HepG2 (cell line): Measurements from ENCODE around the gene COPB2.

Experiments used
- CBX2 ChIP-seq, 2 experiments: fragments of 200-600 bp in 1 of 2; sonication (generic); formaldehyde crosslinking in 1 of 2; IDR thresholded peaks; 2 replicates each; pipeline versions ENCODE4 v1.7.0 to v1.8.1; 2018 to 2022; ENCODE audit warnings: low read depth in 2 of 2, low read length in 1 of 2, mild to moderate bottlenecking in 1 of 2, missing genetic modification reagents in 1 of 2
- ETV6 ChIP-seq: sonication (generic); formaldehyde crosslinking; conservative IDR thresholded peaks from 2 replicates; pipeline ENCODE4 v1.4.0; 2020; ENCODE audit warnings: missing genetic modification reagents
- RARA ChIP-seq: IDR thresholded peaks from 2 replicates; pipeline ENCODE4 v1.6.1; 2016; ENCODE audit warnings: missing genetic modification reagents, missing compliant biosample characterization
- SUZ12 ChIP-seq: fragments of 150-350 bp; IDR thresholded peaks from 2 replicates; pipeline ENCODE4 v1.6.1; 2014; ENCODE audit warnings: low read depth, low read length
- TCF12 ChIP-seq, 2 experiments: fragments of 450-650 bp in 1 of 2; sonication (generic) in 1 of 2; formaldehyde crosslinking in 1 of 2; IDR thresholded peaks; 2 replicates each; pipeline versions ENCODE4 v1.6.1 to v1.8.0; 2017 to 2022; ENCODE audit warnings: antibody characterized with exemption in 1 of 2, mild to moderate bottlenecking in 1 of 2, missing genetic modification reagents in 1 of 2, moderate library complexity in 1 of 2
- TF ChIP-seq, protein P1 (sequence below): sonication (generic); formaldehyde crosslinking; IDR thresholded peaks from 2 replicates; pipeline ENCODE4 v1.5.0; 2020; ENCODE audit warnings: mild to moderate bottlenecking, missing genetic modification reagents, moderate library complexity

DNA sequence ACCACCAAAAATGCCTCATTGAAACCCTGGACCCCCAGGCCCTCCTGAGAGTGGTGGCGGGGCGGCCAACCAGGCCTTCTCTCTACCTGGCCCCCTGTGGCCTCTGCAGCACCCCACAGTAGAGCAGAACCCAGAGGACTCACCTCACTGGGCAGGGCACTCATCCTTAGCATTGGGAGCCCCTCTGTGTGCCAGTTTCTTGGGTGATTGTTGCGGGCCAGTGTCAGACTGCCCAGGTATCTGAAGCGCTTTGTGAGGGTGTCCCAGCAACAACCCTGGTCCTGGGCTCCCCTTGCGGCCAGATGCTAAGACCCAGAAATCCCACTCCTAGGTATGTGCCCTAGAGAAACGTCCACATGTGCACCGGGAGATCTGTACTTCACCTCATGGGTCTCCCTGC is 66.3 kb downstream of the COPB2 start:
- no peak for TF ChIP-seq SUZ12
- TF ChIP-seq RARA (CRISPR knock-in tag) = no peak
- TF ChIP-seq, protein P1, sequence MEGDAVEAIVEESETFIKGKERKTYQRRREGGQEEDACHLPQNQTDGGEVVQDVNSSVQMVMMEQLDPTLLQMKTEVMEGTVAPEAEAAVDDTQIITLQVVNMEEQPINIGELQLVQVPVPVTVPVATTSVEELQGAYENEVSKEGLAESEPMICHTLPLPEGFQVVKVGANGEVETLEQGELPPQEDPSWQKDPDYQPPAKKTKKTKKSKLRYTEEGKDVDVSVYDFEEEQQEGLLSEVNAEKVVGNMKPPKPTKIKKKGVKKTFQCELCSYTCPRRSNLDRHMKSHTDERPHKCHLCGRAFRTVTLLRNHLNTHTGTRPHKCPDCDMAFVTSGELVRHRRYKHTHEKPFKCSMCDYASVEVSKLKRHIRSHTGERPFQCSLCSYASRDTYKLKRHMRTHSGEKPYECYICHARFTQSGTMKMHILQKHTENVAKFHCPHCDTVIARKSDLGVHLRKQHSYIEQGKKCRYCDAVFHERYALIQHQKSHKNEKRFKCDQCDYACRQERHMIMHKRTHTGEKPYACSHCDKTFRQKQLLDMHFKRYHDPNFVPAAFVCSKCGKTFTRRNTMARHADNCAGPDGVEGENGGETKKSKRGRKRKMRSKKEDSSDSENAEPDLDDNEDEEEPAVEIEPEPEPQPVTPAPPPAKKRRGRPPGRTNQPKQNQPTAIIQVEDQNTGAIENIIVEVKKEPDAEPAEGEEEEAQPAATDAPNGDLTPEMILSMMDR (CRISPR knock-in tag) = no peak
- no peak for TF ChIP-seq CBX2 (IDR thresholded peaks at IDR 0.05; ENCODE audit: low read depth, low read length)
- TF ChIP-seq CBX2 (CRISPR knock-in tag; IDR thresholded peaks at IDR 0.05; ENCODE audit: low read depth) = no peak
- TF ChIP-seq TCF12 (IDR thresholded peaks at IDR 0.05) = no peak
- TF ChIP-seq TCF12 (CRISPR knock-in tag; IDR thresholded peaks at IDR 0.05) = no peak
- no peak for TF ChIP-seq ETV6 (CRISPR knock-in tag)
